LNCAP (cell line): Measurements from ENCODE around the gene SETX.

Experiments
- TF ChIP-seq, protein P1 (sequence below): fragments of 450-650 bp; IDR thresholded peaks from 2 replicates; pipeline ENCODE4 v1.5.1; 2017; ENCODE audit warnings: mild to moderate bottlenecking

Gene SETX

GRCh38 chr9:132384376-132384775 lies 29.6 kb upstream of the SETX start:
- TF ChIP-seq, protein P1, sequence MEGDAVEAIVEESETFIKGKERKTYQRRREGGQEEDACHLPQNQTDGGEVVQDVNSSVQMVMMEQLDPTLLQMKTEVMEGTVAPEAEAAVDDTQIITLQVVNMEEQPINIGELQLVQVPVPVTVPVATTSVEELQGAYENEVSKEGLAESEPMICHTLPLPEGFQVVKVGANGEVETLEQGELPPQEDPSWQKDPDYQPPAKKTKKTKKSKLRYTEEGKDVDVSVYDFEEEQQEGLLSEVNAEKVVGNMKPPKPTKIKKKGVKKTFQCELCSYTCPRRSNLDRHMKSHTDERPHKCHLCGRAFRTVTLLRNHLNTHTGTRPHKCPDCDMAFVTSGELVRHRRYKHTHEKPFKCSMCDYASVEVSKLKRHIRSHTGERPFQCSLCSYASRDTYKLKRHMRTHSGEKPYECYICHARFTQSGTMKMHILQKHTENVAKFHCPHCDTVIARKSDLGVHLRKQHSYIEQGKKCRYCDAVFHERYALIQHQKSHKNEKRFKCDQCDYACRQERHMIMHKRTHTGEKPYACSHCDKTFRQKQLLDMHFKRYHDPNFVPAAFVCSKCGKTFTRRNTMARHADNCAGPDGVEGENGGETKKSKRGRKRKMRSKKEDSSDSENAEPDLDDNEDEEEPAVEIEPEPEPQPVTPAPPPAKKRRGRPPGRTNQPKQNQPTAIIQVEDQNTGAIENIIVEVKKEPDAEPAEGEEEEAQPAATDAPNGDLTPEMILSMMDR: no peak

- TF ChIP-seq, protein P1: no peak
These were observed 28.7 kb upstream of the SETX start for GRCh38 chr9:132383462-132383883.

GRCh38 chr9:132381966-132382541 lies 27.3 kb upstream of the SETX start:
- TF ChIP-seq, protein P1: no peak

- TF ChIP-seq, protein P1: no peak
These were observed 17.6 kb upstream of the SETX start for GRCh38 chr9:132372177-132373095.

- TF ChIP-seq, protein P1: no peak
These were observed 15.8 kb upstream of the SETX start for GRCh38 chr9:132370592-132370991.

- TF ChIP-seq, protein P1: no peak
These were observed 14.6 kb upstream of the SETX start for GRCh38 chr9:132369421-132369820.

DNA sequence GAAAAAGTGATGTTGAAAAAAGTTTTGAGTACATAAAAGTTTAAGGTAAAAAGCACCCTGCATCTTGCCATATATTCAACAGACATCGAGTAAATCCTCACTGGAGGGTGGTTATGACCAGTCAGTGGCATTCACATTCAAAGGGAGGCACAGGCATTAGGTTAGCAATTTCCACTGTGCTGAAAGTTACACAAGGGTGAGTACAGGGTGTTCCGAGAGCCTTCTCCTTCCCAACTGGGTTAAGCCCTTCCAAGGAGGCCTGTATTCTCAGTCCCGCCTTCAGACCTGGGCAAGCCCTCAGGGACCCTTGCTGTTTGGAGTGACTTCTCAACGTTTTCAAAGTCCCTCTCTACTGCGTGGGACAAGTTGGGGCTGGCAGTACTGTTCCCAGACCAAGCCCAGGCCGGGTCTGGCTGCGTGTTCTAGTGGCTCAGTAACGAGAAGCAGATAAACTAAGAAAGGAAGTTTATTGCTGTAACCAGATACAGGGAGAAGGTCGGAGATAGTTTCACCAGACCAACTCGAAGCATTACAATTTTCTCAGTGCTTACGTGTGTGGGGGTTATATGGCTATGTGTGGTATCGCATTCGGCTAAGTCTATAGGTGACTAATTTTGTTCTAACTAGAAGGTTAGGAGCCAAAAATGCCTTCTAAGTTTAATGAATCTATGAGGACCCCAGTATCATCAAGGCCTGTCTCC lies 13.0 kb upstream of the SETX start:
- TF ChIP-seq, protein P1: no peak
